DOHH2 (cell line): ENCODE data around the gene TRIP4.
"Not testable (repeated sequence)": the region's sequence is repeated elsewhere in the genome, so short reads cannot be mapped to it uniquely, and the experiment has no call there.

Experiments used
- H3F3A ChIP-seq: fragments of 200-600 bp; sonication (generic), shearing (Covaris generic); 2 replicates; pipeline ENCODE4 v1.6.0; 2016; ENCODE audit warnings: antibody characterized with exemption, mild to moderate bottlenecking; ENCODE audit not compliant: control insufficient read depth, insufficient read depth
- H3K27ac ChIP-seq: fragments of 200-600 bp; sonication (generic); 2 replicates; pipeline ENCODE4 v1.5.1; 2014; ENCODE audit warnings: low read depth, mild to moderate bottlenecking, low read length, moderate library complexity
- H3K27me3 ChIP-seq: fragments of 200-600 bp; sonication (generic); 2 replicates; pipeline ENCODE4 v1.6.1; 2014; ENCODE audit warnings: mild to moderate bottlenecking, low read length, mixed read lengths; ENCODE audit not compliant: control insufficient read depth
- H3K36me3 ChIP-seq: fragments of 200-600 bp; sonication (generic); 2 replicates; pipeline ENCODE4 v1.6.1; 2014; ENCODE audit warnings: mild to moderate bottlenecking, low read length, moderate library complexity, mixed read lengths; ENCODE audit not compliant: control insufficient read depth
- H3K4me1 ChIP-seq: fragments of 200-600 bp; sonication (generic); 2 replicates; pipeline ENCODE4 v1.6.1; 2014; ENCODE audit warnings: mild to moderate bottlenecking, low read length, mixed read lengths; ENCODE audit not compliant: control insufficient read depth
- H3K4me2 ChIP-seq: fragments of 200-600 bp; sonication (generic); 2 replicates; pipeline ENCODE4 v1.6.0; 2014; ENCODE audit warnings: mild to moderate bottlenecking, low read length, moderate library complexity
- H3K4me3 ChIP-seq: fragments of 200-600 bp; sonication (generic); 2 replicates; pipeline ENCODE4 v1.5.1; 2014; ENCODE audit warnings: mild to moderate bottlenecking, low read length, mixed read lengths
- H3K79me2 ChIP-seq: fragments of 200-600 bp; sonication (generic); 2 replicates; pipeline ENCODE4 v1.6.1; 2014; ENCODE audit warnings: mild to moderate bottlenecking, low read length, mixed read lengths; ENCODE audit not compliant: control insufficient read depth
- H3K9me2 ChIP-seq: fragments of 200-600 bp; sonication (generic); replicated peaks from 2 replicates; pipeline ENCODE4 v1.6.1; 2014; ENCODE audit warnings: mild to moderate bottlenecking, low read length, mixed read lengths; ENCODE audit not compliant: control insufficient read depth
- H3K9me3 ChIP-seq: fragments of 200-600 bp; sonication (generic); 2 replicates; pipeline ENCODE4 v1.6.1; 2014; ENCODE audit warnings: antibody characterized with exemption, low read length, mixed read lengths; ENCODE audit not compliant: control insufficient read depth, insufficient read depth
- H4K20me1 ChIP-seq: fragments of 200-600 bp; sonication (generic); 2 replicates; pipeline ENCODE4 v1.6.0; 2014; ENCODE audit warnings: low read depth, mild to moderate bottlenecking, antibody characterized with exemption, low read length, moderate library complexity; ENCODE audit not compliant: control insufficient read depth, insufficient read depth
- EZH2phosphoT487 ChIP-seq: fragments of 200-600 bp; sonication (generic); IDR thresholded peaks from 2 replicates; pipeline ENCODE4 v1.6.1; 2017; ENCODE audit warnings: borderline replicate concordance, mild to moderate bottlenecking, antibody characterized with exemption, low read length, moderate library complexity, mixed read lengths
- TF ChIP-seq, protein P1 (sequence below): fragments of 200-600 bp; sonication (generic); IDR thresholded peaks from one replicate; pipeline ENCODE4 v1.5.1; 2014; ENCODE audit warnings: antibody characterized with exemption, mild to moderate bottlenecking, low read depth, low read length; ENCODE audit not compliant: poor library complexity, severe bottlenecking

TRIP4 gene

DNA sequence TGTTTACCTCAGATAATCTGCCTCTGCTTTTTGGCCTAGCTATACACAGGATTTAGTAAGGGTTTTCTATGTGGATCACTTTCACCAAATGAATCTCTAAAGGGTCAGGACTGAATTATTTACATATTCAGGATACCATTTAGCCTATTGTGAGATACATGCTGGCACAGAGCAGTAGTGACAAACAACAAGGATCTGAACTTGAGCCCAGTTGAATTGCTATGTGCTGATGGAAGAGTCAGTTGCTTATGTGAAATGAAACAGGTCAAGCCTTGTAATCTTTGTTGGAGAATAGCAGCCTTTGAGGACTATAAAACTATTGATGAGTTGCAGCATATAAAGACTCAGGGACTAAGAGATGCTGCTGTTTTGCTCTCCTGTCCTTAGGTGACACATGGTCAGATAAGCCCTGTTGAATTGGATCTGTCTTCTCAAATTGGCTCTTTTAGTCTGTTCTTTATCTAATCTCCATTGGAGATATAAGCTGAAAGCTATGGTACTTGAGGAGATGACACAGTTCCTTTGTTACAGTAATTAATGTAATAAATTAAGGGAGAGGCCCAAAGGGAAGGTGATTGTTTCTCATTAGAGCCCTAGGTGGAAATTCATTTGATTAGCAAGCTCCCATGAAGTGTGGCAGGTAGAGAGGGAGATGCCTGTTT is 103.1 kb downstream of the TRIP4 start:
- Histone ChIP-seq H3K4me2 (no peak overlapping the region), H3K27me3 (no peaks in the 10 kb centered on the region), H3F3A (no peaks in the 10 kb centered on the region), H3K79me2 (peaks cover 9% of the 10 kb centered on the region), H3K9me2 (no peaks in the 10 kb centered on the region), H3K4me1 (no peaks in the 10 kb centered on the region), H3K4me3 (no peak overlapping the region), H3K27ac (no peak overlapping the region), H4K20me1 (no peaks in the 10 kb centered on the region; the same call in 1 of the 2 replicates), H3K9me3 (no peaks in the 10 kb centered on the region), H3K36me3 (no peaks in the 10 kb centered on the region)
- no peak for TF ChIP-seq EZH2phosphoT487
- TF ChIP-seq, protein P1, sequence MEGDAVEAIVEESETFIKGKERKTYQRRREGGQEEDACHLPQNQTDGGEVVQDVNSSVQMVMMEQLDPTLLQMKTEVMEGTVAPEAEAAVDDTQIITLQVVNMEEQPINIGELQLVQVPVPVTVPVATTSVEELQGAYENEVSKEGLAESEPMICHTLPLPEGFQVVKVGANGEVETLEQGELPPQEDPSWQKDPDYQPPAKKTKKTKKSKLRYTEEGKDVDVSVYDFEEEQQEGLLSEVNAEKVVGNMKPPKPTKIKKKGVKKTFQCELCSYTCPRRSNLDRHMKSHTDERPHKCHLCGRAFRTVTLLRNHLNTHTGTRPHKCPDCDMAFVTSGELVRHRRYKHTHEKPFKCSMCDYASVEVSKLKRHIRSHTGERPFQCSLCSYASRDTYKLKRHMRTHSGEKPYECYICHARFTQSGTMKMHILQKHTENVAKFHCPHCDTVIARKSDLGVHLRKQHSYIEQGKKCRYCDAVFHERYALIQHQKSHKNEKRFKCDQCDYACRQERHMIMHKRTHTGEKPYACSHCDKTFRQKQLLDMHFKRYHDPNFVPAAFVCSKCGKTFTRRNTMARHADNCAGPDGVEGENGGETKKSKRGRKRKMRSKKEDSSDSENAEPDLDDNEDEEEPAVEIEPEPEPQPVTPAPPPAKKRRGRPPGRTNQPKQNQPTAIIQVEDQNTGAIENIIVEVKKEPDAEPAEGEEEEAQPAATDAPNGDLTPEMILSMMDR = no peak

DNA sequence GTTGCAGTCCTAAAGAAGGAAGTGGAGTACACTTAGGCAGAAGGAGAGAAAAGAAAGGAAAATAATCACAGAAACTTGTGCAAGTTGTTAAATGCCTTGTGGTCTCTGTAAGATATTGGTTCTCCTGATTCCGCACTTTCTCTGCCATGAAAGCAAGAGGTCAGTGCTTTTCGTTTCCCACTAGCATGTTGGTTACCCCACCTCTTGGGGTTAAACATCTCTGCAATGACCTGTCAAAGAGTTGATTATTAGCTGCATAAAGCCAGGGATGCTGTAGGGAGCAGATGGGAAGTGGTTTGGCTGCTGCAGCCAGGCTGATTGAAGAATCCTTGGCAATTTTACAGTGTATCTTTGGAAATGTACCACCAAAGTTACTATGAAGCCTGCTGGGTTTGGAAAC is 106.0 kb downstream of the TRIP4 start:
- TF ChIP-seq, protein P1 = no peak
- no peak for TF ChIP-seq EZH2phosphoT487
- H3K36me3 ChIP-seq = no peaks in the 10 kb centered on the region; the same call in 1 of the 2 replicates
- no peaks in the 10 kb centered on the region for H3K9me2 ChIP-seq
- H3K79me2 ChIP-seq = peaks cover 12% of the 10 kb centered on the region
- H3K27me3 ChIP-seq = no peaks in the 10 kb centered on the region
- H3F3A ChIP-seq = no peaks in the 10 kb centered on the region
- H3K4me3 ChIP-seq = no peak overlapping the region
- H3K4me1 ChIP-seq = no peaks in the 10 kb centered on the region
- no peaks in the 10 kb centered on the region for H3K9me3 ChIP-seq
- no peak overlapping the region for H3K4me2 ChIP-seq
- H4K20me1 ChIP-seq = no peaks in the 10 kb centered on the region; the same call in 1 of the 2 replicates
- H3K27ac ChIP-seq = no peak overlapping the region

DNA sequence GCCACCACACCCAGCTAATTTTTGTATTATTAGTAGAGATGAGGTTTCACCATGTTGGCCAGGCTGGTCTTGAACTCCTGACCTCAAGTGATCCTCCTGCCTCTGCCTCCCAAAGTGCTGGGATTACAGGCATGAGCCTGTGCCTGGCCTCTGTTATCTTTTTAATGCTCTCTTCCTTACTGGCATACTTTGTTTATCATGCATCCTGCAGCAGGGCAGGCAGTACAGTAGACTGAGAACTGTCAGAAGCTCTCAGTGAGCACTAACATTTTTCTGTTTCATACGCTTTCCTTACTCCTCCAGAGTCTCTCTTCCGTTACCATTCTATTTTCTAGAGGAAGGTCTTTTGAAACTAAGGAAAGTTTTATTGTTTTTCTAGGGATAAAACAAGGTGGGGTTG is 108.3 kb downstream of the TRIP4 start:
- H3F3A ChIP-seq, H3K9me3 ChIP-seq, H3K9me2 ChIP-seq, H3K4me2 ChIP-seq, H3K27ac ChIP-seq, H3K4me3 ChIP-seq, H4K20me1 ChIP-seq, H3K4me1 ChIP-seq, H3K27me3 ChIP-seq: not testable (repeated sequence)
- Histone ChIP-seq H3K79me2 (peaks cover 16% of the 10 kb centered on the region), H3K36me3 (peaks cover 12% of the 10 kb centered on the region)

DNA sequence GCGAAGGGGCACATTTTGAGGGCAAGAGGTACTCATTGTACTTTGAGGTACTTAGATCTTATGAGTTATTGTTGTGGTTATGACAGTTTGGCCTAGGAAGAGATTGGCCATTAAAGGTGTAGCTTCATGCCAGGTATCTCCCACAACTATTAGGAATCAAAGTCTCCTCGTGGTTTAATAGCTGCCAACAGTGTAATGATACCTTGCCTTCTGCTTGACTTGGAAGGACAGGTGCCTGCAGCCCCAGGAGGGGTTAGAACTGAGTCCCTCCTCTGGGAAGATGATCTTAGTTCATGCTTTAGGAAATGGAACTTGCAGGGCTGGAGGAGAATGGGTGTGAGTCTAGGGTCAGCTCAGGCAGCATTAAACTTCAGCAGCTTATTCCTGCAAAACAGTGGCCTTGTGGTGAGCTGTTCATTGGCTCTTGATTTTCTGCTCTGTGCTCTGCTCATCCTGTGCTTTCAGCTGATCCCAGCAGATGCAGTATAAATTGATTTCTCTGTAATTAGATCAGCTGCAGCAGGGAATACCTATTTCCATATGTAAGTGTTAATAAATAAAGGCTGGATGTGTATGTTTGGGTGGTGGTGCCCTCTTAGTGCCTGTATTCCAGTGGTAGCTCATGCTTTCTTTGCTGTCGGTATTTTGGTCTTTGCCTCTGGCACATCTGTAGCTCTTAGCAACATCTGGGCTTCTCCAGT is 113.2 kb downstream of the TRIP4 start:
- Histone ChIP-seq H3K4me3 (no peak overlapping the region), H3K79me2 (peaks cover 31% of the 10 kb centered on the region), H3K36me3 (peaks cover 36% of the 10 kb centered on the region), H4K20me1 (peaks cover 8% of the 10 kb centered on the region; the same call in 1 of the 2 replicates), H3K9me3 (no peaks in the 10 kb centered on the region), H3K4me1 (peaks cover 28% of the 10 kb centered on the region), H3K4me2 (no peak overlapping the region), H3K27me3 (no peaks in the 10 kb centered on the region), H3K27ac (no peak overlapping the region), H3K9me2 (no peaks in the 10 kb centered on the region), H3F3A (no peaks in the 10 kb centered on the region)
- TF ChIP-seq, protein P1 = no peak
- no peak for TF ChIP-seq EZH2phosphoT487
